Activated CD8-positive, alpha-beta memory T cell treated with anti-CD3 and anti-CD28 coated beads for 1 hour (primary cell): ENCODE data around the gene MNAT1.

Experiments used
- DNase-seq, 2 donors: peaks; one replicate each; pipeline ENCODE4 v3.0.0-alpha.2; 2020; ENCODE audit warnings: low read depth in 1 of 2; ENCODE audit errors: extremely low read depth in 1 of 2

Gene MNAT1

DNA sequence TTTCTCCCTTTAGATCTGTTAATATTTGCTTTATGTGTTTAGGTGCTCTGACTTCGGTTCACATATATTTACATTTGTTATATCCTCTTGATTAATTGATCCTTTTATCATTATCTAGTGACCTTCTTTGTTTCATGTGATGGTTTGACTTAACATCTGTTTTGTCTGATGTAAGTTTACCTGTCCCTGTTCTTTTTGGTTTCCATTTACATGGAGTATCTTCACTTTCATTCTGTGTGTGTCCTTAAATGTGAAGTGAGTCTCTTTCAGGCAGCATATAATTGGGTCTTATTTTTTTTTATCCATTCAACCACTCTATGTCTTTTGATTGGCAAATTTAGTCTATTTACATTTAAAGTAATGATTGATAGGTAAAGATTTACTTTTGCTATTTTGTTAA, 222.1 kb downstream of the MNAT1 start:
- DNase-seq = no peak

DNA sequence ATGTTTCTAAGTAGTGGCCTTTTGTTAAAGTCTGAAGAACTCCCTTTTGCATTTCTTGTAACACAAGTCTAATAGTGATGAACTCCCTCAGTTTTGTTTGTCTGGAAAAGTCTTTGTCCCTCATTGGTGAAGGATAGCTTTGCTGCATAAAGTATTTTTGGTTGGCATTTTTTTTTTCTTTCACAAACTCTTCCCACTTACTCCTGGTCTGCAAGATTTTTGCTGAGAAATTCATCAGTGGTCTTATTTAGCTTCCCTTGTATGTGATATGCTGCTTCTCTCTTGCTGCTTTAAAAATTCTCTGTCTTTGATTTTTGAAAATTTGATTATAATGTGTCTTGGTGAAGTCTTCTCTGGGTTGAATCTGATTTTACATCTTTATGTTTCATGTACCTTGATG, 223.6 kb downstream of the MNAT1 start:
- no peak for DNase-seq

DNA sequence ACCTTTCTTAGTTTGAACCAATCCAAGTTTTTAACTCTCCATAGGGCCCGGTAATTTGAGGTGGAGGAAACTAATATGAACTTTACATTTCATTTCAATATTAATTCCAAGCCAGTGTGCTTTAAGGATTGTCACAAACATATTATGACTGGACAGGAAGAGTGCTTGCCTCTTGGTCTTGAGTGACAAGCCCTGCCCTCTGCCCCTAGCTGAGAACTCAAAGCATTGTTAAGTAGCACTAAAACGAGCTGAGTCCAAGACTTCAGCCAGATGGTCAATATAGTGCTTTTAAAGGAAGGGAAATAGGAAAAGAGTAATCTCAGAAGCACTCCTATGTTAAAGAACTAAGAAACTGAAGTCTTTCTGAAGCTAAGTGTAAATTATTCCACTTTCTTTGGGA, 229.2 kb downstream of the MNAT1 start:
- DNase-seq = no peak

DNA sequence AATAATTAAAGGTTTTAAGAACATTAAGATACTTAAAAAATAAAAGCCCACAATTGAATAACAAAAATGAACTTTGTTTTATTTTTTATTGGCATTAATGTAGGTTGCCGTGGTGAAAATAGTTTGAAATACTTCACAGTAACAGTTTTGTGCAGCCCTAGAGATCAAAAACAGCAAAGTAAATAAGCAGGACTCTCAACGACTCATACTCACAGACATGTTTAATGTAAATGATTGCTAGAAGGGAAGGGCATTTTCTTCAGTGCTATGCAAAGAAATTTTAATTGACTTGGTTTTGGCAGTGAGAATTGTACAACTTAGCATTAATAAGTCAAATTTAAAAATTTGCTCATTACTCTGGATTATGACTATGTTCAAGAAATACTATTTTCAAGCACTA, 230.3 kb downstream of the MNAT1 start:
- no peak for DNase-seq

DNA sequence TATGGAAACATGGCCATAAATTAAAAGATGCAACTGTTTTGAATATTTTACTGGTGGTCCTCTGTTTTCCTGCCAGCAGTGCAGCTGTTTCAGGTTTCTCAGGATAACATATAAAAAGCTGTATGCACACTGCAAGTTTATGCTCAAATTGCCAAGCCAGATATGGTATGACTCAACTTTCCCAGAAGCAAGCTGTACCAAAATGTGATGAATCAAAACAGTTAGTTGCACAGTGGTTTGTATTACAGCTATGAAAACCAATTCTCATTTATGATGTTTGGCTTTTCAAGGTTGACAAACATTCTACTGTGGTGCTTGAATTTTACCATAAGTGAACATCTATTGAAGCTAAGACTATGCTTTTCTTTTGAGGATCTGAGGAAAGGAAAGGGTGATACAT, 230.8 kb downstream of the MNAT1 start:
- DNase-seq = no peak

DNA sequence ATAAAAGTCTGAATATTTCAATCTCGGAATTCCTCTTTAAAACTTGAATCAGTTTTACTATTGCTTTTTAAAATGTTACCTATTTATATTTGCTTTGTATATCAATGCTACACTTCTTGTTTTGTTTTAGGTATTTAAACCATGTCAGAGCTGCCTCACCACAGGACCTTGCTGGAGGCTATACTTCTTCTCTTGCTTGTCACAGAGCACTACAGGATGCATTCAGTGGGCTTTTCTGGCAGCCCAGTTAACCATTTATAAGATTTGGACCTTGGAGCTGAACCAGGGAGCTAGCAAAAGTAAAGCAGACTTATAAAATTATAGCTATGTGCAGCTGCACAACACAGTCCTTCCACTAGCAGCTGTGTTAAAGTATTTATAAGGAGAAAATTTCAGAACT, 233.5 kb downstream of the MNAT1 start:
- no peak for DNase-seq

DNA sequence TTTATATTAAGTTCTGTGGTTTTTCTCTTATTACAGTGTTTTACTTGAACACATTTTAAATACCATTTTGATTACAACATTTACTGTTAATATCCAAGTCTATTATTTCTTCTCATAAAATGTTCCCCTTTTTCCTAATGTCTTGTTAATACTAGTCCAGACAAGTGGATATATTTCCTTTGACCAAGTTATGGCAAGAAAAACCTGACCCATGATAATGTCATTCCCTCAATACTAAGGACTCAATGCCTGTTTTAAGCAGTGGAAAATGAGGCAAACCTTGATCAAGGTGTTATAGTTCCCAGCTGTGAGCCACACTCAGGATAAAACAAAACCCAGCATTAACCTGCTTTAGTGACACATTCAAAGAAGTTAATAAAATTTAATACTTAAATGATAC, 234.1 kb downstream of the MNAT1 start:
- DNase-seq = no peak

DNA sequence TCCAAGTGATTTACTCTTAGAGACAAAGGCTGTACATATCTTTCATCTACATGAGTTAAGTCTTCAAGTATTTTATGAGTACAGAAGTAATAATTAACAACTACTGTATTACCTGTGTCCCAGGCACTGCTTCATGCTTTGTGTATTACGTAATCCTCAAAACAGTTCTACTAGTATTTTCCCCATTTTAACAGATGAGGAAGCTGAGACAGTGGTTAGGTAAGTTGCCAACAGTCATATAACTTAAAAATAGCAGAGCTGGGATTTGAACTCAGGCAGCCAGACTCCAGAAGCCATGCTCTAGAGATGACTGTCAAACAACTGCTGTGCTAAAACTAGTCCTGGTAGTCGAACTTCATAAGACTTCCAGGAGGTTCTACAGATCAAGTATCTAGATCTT, 235.6 kb downstream of the MNAT1 start:
- no peak for DNase-seq

DNA sequence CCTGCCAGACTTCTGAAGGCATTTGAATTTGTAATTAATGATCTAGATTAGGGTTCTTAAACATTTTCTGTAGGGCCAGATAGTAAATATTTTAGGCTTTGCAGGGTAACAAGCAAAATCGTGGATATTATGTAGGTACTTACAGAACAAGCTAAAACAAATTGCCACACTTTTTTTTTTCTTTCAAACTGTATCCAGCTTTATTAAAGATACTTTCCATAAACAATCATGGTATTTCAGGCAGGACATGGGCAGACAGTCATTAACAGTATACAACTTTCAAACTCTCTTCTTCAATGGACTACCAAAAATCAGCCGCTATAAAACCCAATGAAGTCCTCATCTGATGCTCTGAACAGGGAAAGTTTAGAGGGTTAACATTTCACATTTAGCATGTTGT, 236.7 kb downstream of the MNAT1 start:
- DNase-seq = no peak

DNA sequence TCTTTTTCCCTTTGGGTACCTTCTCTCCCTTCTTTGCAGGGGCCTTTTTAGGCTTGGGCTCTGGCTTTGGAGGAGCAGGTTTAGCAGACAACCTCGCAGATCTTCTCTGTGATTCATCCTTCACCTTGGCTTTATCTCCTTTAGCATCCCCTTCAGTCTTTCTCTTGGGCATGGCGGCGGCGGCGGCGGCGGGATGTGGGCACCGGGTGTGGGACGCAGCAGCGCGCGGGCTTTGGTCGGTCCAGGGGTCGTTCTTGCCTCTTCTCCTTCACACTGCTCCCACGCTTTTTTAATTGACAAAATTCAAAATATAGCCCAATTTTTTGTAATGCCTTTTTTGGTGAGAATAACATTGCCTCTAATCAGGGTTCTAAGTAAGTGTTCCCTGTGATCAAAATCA, 237.7 kb downstream of the MNAT1 start:
- DNase-seq = no peak

DNA sequence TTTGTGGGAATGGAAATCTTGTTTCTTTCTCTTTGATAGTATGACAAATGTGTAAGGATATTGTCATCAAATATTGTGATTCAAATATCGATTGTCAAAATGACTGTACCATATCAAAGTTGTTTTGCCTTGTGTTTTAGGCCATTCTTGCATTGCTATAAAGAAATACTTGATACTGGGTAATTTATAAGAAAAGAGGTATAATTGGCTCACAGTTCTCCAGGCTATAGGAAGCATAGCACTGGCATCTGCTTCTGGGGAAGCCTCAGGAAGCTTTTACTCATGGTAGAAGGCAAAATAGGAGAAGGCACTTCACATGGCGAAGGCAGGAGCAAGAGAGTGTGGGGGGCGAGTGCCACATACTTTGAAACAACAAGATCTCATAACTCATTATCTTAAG, 238.5 kb downstream of the MNAT1 start:
- DNase-seq = no peak

DNA sequence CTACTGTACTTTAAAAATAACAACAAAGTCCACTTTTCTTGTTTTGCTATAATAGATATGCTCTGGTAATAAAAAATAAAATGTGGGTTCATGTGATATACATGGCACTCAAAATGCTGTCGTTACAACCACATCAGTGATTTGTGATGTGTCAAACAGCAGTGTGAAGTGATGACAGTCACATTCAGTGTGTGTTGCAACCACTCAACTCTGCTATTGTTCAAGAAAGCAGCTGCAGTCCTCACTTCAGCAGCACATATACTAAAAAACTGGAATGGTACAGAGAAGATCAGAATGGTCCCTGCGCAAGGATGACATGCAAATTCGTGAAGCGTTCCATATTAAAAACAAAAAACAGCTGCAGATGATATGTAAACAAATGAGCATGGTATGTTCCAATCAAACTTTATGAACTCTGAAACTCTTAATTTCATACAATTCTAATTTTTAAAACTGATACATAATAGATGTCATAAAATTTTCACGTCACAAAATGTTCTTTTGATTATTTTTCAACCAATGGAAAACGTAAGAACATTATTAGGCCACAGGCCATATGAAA, 239.6 kb downstream of the MNAT1 start:
- DNase-seq = no peak

DNA sequence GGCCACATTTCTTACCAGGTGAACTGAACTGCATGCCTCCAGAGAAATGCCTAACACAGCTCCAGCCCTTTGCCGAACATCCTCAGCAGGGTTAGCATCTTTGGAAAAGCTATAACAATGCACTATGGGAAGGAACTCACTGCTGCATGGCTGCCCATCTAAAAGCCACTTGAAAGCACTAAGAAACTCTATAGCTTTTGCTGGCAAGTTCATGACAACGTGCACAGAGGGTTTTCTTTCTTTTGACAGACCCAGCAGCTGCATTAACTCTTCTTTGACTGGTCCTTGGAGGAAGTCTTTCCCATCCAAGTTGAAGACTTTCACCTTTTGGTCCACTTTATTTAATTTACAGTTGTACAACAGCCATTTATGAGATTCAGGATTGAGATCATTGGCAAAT, 241.0 kb downstream of the MNAT1 start:
- DNase-seq = no peak

DNA sequence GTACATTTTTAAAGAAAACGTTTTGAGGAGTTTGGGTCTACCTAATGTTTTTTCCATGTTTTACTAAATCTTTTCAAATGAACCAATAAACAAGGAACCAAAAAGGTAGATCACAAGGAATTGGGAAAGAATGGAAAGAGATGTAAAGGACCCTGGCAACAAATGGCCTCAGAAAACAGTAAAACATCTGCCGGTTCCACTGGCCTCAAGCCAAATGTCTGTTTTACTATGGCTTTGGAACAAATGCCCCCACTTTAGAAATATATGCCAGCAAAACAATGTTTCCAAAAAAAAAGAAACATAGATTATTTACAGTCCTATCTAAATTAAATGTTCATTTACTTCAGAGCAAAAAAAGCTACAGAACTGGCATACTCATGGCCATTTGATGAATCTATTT, 243.3 kb downstream of the MNAT1 start:
- DNase-seq = no peak

DNA sequence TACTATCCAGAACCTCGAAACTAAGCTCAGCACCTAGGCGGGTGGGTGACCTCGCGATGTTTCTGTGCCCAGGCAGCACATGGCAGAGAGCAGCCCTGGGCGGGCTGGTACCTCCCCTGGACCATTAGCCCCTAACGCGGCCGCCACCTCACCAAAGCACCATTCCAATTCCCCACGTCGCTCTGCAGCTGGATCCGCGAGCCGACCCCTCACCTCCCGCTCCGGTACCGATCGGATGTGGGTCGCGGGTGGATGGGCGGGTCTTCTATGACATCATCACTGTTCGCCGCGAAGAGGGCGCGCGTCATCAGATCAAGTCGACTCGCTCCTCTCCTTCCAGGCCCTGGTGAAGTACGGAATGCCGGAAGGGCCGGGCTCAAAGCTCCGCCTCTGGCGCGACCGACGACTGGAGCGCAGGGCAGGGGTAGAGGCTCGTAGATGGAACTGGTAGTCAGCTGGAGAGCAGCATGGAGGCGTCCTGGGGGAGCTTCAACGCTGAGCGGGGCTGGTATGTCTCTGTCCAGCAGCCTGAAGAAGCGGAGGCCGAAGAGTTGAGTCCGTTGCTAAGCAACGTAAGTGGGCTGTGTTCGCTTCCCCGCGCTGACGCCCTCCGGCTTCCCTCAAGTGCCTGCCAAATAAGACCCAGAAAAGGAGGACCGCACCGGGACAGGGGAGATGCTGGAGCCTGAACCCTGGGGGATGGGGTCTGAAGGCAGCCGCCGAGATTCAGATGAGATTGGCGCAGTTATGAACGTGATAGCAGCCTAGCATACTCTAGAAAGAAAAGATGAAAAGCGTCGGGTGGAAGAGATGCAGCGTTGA, 246.5 kb downstream of the MNAT1 start, which contains the start of the genes SLC38A6 and TRMT5:
Gene SLC38A6 (plus strand): TSS at position 435 of the 822 bp plus-strand sequence. CDS start 33 bp downstream, at position 468.
Gene TRMT5 (minus strand): TSS at position 269 of the 822 bp plus-strand sequence. CDS start 106 bp downstream, at position 163.
- DNase-seq = peak; percentile 76 to 82

DNA sequence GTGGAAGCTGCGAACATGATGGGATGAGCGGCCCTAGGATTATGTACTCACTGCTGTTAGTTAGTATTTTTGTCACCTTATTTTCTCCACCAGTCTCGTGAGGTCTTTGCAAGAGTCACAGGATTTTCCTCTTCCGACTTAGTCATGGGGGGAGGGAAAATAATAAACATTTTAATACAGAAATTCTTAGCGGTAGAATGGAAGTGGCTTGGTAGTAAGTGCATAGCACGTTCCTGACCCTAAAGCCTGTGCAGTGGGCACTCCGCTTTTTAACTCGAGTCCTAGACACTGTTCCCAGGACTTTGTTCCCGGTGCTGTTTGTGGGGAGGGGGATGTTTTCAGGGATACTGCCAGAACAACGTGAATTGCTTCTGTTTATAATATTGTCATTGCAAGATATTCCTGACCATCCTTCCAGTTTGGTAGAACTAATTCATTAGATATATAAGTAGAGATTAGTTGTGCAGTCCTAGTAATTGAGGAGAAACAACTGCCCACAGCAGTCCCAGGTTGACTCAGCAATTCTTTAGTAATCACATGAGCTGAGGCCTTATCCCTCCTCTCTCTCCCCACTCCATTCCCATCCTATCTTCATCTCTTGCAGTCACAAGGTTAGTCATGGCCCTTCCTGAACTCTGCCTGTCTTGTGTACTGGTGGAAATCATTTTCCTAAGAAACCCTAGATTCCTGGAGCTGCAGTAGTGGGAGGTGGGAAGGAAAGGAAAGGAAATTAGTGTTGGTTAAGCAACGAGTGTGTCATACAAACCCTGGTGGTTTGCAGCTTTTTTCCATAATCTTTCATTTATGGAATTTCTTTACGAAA, 247.3 kb downstream of the MNAT1 start:
- no peak for DNase-seq

DNA sequence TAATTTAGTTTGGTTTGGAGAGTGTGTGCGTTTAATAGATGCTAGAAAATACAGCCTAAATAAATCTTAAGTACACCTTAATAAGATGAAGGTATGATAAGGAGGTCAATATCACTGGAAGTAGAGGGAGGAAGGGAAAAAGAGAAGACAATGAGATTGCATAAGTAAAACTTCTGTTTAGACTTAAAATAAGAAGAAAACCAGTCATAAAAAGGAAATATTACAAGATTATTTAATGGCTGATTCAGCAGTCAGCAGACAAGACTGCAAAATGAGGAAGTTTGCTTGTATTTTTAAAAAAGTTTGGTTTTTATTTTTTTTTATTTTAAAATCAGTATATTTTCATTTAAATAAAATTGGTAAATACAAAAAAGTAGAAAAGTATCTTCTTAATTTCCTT, 249.6 kb downstream of the MNAT1 start:
- DNase-seq = no peak

DNA sequence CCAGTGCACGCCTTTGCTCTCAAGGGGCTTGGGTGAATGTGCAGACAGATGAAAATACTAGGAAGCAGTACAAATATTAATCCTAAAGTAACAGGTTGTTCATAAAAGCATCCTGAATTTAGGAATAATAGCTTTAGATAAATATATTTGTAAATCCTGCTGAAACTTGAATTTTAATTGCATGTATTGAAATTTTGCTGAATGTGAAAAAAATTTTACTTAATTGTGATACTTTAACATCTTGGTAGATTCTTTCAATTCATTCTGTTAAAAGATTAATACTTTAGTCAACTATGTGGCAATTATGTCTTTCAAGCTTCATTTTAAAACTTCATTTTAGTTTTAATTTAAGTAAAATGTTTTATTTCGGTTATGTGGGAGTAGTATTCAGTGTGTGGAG, 251.9 kb downstream of the MNAT1 start:
- DNase-seq = no peak

DNA sequence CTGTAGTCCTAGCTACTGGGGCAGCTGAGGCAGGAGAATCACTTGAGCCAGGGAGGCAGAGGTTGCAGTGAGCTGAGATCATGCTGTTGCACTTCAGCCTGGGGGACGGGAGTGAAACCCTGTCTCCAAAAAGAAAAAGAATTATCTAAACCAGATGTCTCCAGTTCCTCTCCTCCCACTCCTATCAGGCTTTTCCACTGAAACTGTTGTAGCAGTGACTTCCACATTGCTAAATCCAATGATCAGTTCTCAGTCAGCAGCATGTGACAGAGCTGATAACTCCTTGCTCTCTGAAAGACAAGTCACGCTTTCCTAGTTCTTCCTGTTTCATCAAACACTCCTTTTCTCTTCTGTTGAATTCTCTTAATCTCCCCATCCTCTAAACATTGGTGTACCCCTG, 255.0 kb downstream of the MNAT1 start:
- DNase-seq = no peak

DNA sequence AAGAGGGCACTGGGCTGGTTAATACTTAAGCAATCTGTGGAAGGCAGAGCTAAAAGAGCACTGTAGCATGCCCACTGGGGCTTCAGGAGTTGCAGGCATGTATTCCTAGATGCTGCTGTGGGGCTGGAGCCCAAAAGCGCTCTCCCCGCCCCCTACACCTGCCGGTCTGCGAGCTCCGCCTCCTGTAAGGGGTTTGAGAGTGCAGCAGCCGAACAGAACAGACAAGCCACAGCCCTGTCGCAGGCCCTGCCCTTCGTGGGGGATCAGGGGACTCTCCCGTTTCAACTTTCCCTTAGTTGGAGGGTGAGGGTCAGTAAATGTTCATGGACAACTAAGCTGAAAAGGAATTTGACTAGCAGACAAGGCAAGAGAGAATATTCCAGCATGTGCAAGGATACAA, 264.1 kb downstream of the MNAT1 start:
- no peak for DNase-seq

DNA sequence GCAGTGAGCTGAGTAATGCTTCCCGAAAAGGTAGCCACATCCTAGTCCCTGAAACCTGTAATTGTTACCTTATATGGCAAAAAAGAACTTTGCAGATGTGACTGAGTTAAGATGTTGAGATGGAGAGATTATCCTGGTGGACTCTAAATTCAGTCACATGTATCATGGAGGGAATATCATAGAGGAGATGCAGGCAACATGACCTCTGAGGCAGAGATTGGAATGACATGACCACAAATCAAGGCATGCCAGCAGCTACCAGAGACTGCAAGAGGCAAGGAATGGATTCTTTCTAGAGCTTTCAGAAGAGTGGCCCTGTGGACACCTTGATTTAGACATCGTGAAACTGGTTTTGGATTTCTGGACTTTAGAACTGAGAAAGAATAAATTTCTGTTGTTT, 265.0 kb downstream of the MNAT1 start:
- no peak for DNase-seq

DNA sequence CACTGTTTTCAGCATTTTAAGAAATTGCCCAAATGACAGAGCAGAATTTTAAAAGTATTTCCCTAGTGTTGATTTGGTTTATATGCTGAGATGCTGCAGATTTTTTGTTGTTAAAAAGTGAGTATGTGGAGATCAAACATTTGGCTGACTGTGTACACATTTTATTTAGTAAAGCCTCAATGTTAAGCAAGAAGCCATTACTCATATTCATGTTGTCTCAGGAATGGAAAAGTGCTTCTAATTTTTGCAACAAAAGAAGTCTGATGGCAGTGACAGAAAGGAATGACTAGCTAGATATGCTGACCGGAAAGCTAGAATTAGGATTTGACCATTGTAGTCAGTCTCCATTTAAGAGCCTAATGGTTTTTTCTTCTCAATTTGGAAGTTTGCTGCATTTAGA, 269.0 kb downstream of the MNAT1 start:
- DNase-seq = no peak
